Activated T-cell treated with anti-CD3 and anti-CD28 coated beads, Interleukin-2, amount 50 U/mL, for 1 hour (primary cell): ENCODE data around the gene IGSF6.
"Not testable (repeated sequence)": the region's sequence is repeated elsewhere in the genome, so short reads cannot be mapped to it uniquely, and the experiment has no call there.

Experiments
- DNase-seq: peaks from one replicate; pipeline ENCODE4 v3.0.0-alpha.2; 2020

The IGSF6 gene

DNA sequence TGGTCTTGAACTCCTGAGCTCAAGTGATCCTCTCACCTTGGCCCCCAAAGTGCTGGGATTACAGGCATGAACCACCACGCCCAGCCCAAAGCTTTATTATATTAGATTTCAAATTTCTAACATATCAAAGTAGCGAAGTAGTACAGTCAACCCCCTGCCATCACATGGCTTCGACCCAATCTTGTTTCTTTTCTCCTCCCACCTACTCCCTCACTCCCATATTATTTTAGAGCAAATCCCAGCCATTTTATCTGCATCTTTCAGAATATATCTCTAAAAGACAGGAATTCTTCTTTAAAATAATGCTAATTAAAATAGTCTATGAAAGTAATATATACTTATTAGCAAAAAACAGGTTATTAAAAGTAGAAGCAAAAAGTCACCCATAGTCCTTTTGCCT is 893 bp downstream of the IGSF6 start:
- no peak for DNase-seq

DNA sequence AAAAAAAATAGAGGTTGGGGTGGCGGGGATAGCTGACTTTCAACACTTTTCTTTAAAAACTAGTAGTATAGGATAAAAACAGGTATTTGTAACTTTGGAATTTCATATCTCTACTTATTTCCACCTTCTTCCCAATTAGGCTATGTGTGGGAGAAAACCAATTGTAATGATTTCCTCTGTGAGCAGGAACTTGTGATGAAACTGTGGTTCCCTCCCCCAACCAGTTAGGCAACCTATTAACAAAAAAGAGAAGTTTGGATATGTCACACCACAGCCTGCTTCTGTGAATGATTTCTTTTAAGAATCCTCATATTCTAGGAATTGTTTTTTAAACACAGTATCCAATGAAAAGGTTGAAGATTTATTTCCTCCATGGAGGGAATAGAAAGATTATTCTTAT is 1.9 kb downstream of the IGSF6 start:
- DNase-seq = no peak

DNA sequence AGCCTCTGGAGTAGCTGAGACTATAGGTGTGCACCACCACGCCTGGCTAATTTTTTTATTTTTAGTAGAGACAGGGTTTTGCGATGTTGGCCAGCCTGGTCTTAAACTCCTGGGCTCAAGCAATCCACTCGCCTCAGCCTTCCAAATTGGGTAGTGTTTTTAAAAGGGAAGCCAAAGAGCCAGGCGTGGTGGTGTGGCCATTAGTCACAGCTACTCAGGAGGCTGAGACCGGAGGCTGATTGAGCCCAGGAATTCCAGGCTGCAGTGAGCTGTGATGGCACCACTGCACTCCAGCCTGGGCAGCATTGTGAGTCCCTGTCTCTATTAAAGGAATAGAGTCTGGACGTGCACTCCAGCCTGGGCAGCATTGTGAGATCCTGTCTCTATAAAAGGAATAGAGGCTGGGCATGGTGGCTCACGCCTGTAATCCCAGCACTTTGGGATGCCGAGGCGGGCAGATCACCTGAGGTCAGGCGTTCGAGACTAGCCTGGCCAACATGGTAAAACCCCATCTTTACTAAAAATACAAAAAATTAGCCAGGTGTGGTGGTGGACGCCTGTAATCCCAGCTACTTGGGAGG is 2.5 kb downstream of the IGSF6 start:
- not testable (repeated sequence) for DNase-seq

DNA sequence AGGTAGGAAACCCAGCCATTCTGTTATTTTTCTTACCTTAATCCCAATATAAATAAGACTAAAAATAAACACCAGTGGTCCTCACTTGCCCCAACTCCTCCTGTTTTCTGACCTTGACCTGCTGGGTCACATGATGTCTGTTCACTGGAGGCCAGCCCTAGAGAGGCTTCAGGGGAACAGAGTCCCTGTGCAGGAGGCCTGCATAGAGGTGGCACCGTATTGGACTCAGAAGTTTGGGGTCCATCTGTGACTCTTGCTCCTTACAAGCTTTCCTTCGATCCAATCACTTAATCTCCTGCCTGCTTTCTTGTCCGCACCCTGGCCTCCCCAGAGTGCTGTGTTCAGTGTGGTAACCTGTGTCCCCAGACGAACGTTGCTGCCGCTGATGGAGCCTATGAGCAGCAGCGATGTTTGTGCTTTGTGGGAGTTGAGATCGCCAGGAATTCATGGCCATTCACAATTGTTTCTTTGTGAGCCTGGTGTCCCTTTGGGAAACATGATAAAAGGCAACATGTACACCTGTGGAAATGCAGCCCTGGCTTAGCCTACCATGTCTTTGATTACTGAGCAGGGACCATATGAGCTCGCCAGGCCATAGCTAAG is 4.7 kb downstream of the IGSF6 start:
- no peak for DNase-seq

DNA sequence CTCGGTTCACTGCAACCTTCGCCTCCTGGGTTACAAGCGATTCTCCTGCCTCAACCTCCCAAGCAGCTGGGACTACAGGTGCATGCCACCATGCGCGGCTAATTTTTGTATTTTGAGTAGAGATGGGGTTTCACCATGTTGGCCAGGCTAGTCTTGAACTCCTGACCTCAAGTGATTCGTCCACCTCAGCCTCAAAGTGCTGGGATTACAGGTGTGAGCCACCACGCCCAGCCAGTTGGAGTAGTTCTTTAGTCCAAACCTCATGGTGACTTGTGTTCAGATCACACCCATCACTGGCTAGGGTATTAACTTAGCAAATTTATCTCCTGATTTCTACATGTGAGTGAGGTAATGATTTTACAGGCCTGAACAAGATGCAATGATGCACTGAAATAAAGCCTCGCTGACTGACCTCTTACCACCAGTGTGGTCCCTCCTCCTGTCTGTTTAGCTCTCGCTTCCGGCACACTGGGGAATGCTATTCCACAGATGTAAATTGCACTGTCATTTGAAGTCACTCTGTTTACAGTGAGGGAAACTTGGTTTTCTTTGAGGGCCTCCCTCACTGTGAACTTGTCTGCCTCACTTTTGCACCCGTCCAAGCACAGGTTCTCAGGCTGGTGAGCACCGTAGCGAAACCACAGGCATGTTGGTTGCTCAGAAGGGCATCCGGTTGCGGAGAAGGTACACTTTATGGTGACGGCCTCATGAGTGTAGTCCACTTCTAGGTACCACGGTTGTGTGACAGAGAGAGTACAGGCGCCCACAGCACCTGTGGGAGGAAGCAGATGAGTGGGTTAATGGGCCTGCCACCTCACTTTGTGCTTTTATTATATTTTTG is 5.5 kb downstream of the IGSF6 start:
- peak; percentile 68 for DNase-seq

DNA sequence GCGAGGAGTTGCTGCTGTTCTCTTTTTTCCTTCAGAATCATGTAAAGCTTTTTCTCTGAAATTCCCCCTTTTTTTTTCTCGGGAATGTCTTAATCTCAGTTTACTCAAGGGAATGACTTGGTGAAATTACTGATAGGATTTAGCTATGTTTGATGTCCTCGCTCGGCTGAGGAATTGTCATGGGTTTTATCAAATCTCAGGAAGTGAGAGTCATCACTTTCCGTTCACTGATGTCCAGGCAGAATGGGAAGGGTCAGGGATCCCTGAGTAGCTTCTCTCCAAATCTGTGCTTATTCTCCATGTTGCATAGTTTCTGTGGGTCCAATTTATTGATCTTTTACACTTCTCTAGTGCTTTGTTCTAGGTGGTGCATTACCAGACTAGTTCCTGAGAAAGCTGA is 6.3 kb downstream of the IGSF6 start:
- no peak for DNase-seq

DNA sequence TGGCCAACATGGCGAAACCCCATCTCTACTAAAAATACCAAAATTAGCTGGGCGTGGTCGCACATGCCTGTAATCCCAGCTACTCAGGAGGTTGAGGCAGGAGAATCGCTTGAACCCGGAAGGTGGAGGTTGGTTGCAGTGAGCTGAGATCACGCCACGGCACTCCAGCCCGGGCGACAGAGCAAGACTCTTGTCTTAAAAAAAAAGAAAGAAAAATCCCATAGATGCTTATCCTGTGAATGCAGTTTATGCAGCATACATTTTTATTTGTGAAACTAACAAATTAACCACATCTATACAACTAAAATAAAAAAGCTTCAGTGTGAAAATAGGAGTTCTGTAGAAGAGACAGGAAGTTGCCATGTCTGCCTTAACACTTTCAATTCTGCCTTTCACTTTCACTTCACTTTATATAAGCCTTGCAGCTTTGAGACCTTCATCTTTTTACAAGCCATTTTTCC is 7.1 kb downstream of the IGSF6 start:
- DNase-seq = peak; percentile 48

DNA sequence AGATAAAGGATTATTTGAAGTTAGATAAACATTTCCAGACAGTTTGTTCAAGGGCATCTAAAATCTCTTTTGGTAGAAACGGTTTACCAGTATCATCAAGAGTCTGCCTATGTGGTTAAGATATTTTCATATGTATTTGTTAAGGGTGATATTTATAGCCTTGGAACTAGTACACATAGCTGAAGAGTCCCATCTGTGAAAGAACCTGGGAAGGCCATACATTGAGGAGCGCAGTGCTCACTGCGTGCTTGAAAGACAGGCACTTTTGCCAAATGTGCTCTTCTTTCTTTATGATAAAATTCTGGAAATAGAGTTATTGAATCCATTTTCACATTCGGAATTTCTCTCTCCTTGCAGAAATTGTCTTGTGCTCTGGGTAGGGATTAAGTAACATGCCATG is 7.7 kb downstream of the IGSF6 start:
- DNase-seq = no peak

DNA sequence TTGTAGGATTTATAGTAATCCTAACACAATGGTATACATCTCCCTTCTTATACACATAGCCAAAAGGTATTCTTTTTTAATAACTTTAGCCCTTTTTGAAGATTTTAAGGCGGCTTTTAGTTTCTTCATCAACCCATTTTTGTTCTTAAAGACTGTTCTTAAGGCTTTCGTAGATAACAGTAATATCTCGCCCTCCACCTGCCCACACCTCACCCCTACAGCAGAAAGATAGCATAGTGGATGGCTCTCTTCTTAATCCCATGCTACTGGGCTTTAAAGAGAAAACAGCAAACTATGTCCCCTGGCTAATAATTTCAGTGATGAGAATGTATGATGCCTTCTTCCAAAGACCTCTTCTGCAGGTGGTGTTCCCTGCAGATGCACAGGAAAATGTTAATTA is 8.6 kb downstream of the IGSF6 start:
- no peak for DNase-seq

DNA sequence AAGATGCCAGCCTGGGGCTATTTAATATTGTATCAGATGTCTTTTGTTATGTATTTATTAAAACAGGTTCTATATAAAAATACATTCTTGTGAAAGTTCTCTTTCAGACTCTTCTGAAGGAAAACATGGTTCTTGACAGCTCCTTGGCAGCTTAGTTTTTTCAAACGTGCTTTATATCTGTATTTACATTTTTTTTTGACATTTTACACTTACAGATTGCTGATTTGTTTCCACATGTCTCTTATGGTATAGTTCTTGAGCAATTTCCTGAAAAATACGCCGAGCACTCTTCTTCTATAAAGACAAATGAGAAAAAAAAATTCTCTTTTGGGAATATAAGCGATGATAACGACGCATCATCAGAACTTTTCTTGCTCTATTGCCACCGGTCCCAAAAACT is 9.5 kb downstream of the IGSF6 start:
- DNase-seq = no peak

DNA sequence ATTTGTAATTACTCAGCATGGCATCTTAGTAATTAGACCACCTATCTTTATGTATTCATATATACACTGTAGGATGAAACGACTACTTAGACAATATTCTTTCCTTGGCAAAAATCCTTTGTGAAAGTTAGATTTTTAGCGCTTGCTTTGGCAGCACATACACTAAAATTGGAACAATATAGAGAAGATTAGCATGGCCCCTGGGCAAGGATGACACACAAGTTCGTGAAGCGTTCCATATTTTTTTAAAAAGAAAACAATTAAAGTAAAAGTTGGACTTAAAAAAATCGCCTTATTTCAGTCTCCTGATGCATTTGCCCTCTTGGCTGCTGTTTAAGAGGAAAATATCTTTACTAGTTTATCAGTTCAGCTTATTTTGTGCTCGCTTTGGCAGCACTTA is 10.5 kb downstream of the IGSF6 start:
- no peak for DNase-seq

DNA sequence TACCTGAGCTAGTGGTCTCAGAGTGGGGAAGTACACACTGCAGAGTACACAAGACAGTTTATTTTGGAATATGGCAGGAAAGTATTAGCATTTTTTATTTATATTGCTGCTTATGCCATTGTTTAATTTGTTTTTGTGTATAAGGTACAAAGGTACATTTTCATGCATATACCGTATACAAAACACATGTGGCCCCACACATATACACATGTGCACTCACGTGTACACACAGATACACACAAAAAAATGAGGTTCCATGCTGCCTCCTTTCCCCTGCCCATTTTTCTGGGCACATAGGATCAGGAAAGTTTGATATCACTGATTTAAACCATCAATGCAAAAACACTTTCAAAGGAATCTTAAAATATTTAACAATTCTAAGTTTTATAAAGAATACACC is 12.9 kb downstream of the IGSF6 start:
- no peak for DNase-seq

DNA sequence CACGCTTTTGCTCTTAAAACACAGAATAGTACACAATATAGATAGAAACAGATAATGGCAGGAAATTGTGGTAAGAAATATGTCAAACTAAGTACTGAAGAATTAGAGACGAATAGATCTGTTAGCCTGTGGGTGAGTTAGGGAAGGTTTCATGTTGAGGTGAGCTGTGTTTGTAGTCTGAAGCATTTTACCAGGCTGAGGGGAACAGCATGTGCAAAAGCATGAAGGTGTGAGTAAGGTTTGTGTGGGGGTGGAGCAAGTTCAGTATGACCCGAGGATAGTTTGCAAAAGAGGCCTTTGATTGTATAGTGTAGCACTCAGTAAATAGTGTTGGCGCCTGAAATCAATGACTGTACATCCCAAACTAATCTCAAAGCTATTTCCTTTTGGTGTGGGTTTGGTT is 13.8 kb downstream of the IGSF6 start:
- no peak for DNase-seq

DNA sequence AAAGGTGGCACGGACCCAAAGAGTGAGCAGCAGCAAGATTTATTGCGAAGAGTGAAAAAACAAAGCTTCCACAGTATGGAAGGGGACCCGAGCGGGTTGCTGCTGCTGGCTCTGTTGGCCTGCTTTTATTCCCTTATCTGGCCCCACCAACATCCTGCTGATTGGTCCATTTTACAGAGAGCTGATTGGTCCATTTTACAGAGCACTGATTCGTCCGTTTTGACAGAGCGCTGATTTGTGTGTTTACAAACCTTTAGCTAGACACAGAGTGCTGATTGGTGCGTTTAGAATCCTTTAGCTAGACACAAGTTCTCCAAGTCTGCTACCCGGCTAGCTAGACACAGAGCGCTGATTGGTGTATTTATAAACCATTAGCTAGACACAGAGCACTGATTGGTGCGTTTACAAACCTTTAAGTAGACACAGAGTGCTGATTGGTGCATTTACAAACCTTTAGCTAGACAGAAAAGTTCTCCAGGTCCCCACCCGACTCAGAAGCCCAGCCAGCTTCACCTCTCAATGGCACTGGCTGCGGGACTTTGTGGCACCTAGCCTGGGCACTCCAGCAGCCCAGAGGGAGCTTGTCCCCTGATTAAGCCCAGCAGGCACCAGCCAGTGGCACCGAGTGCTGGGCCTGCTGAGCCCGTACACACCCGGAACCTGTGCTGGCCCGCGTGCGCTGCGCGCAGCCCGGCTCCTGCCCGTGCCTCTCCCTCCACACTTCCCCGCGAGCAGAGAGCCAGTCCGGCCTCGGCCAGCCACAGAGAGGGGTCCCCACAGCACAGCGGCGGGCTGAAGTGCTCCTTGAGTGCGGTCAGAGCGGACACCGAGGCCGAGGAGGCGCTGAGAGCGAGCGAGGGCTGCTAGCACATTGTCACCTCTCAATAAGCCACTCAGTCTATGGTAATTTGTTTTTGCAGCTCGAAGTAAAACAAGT is 15.1 kb downstream of the IGSF6 start:
- no peak for DNase-seq

DNA sequence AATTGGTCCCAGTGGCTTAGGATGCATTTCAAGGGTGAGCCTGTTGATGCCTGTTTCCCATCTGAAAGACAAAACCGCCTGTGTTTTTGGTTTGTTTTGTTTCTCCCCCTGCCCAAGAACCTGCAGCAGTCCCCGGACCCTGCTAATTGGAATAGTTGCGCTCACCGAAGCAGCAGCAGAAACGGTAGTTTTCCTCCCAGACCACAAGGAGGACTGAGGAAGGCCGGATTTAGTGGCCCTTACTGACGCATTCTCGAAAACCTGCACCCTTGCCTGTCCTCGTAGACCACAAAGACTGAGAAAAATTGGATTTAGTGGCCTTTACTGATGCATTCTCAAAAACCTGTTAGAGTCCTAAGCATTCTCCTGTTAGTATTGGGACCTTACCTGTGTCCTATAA is 16.7 kb downstream of the IGSF6 start:
- DNase-seq = not testable (repeated sequence)

DNA sequence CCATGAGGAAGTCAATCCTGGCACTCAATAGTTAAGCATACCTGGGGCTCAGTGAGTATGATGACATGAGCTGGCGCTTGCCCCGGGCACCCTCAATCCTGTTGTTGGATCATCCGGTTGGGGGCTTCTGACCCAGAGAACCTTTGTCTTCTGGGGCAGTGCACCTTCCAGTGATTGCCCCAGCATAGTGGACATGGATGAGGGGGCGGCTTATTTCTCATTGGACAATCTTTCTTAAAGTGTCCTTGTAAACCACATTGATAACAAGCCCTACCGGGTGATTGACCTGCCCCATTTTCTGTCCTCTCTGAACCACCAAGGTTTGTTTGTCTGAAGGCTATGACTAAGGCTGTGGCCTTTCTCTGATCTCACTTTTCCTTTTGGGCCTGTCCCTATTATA is 18.2 kb downstream of the IGSF6 start:
- no peak for DNase-seq

DNA sequence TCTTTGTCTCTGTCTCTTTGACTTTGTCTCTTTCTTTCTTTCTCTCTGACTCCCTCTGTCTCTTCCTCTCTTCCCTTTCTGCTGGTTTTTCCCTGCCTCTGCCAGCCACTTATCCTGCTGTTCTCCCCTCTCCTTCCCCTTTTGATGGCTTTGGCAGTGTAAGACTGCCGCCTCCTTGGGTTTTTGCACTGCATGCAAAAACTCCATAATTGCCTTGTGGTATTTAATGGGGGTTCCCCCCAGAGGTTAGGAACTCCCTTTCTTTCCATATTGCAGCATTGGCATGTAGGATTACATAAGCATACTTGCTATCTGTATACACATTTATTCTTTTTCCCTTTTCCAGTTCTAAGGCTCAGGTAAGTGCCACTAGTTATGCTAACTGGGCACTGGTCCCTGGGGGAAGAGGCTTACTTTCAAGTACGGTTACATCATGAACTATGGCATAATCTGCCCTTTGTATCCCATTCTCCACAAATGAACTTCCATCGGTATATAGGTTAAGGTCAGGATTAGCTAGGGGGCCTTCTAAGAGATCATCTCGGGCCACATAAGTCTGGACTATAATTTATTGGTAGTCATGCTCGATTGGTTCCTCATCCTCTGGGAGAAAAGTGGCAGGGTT is 20.3 kb downstream of the IGSF6 start:
- DNase-seq = not testable (repeated sequence)

DNA sequence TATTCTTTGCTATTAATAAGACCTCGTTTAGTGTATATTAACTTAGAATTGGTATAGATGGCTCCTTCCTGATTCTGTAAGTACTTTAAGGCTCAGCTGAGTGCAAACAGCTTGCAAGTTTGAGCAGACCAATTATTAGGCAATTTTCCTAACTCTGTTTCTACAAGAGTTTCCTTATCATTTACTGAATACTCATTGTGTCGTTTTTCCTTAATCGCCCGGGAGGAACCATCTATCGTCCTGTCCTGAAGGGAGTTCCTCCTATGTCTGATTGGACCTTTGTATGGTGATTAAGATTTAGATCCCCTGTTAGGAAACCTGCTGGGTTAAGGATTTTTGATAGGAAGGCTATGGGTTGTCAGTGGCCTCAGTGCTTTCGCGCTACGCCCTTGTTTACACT is 21.0 kb downstream of the IGSF6 start:
- DNase-seq = not testable (repeated sequence)

DNA sequence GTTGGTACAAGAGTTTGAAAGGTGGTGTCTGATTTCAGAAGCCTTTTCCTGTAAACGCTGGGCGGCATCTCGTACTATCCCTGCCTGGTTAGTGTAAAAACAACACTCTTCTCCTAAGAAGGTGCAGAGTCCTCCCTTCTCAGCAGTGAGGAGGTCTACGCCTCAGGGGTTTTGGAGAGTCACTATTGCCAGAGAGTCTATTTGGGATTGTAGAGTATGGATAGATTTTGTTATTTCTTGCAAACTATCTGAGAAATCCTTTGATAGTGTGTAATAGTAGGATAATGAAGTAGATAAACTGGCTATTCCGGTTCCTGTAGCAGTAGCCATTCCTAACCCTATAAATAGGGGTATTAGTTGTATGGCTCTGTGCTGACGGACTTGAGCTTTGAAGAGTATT is 21.5 kb downstream of the IGSF6 start:
- DNase-seq = not testable (repeated sequence)

DNA sequence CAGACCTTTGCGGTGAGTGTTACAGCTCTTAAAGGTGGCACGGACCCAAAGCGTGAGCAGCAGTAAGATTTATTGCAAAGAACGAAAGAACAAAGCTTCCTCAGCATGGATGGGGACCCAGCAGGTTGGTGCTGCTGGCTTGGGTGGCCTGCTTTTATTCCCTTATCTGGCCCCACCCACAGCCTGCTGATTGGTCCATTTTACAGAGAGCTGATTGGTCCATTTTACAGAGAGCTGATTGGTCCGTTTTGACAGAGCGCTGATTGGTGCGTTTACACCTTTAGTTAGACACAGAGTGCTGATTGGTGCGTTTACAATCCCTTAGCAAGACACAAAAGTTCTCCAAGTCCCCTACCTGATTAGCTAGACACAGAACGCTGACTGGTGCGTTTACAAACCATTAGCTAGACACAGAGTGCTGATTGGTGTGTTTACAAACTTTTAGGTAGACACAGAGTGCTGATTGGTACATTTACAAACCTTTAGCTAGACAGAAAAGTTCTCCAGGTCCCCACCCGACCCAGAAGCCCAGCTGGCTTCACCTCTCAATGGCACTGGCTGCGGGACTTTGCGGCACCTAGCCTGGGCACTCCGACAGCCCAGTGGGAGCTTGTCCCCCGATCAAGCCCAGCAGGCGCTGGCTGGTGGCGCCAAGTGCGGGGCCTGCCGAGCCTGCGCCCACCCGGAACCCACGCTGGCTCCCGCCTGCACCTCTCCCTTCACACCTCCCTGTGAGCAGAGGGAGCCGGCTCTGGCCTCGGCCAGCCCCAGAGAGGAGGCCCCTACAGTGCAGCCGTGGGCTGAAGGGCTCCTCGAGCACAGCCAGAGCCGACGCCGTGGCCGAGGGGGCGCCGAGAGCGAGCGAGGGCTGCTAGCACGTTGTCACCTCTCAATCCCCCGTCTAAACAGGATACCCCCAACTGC is 22.5 kb downstream of the IGSF6 start:
- DNase-seq = not testable (repeated sequence)

DNA sequence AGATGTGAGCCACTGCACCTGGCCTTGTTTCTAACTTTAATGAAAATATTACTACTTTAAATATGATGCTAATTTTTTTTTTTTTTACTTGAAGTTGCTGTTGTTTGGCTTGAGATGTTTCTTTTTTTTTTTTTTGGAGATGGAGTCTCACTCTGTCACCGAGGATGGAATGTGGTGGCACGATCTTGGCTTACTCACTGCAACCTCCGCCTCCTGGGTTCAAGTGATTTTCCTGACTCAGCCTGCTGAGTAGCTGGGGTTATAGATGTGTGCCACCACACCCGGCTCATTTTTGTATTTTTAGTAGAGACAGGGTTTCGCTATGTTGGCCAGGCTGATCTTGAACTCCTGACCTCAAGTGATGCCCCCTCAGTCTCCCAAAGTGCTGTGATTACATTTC is 23.6 kb downstream of the IGSF6 start:
- DNase-seq = no peak
